HG03175 (cell line): ENCODE measurements around the gene TMEM235.
"Not testable (repeated sequence)": the region's sequence is repeated elsewhere in the genome, so short reads cannot be mapped to it uniquely, and the experiment has no call there.

Experiments
- ATAC-seq: cut with Tn5 transposase; IDR thresholded peaks from one replicate; pipeline ENCODE4 v1.9.1; 2021; ENCODE audit warnings: mild to moderate bottlenecking, moderate library complexity; ENCODE audit not compliant: unreplicated experiment

The TMEM235 gene

GRCh38 chr17:78214706-78215061 is 16.7 kb upstream of the TMEM235 start:
- no peak for ATAC-seq

DNA sequence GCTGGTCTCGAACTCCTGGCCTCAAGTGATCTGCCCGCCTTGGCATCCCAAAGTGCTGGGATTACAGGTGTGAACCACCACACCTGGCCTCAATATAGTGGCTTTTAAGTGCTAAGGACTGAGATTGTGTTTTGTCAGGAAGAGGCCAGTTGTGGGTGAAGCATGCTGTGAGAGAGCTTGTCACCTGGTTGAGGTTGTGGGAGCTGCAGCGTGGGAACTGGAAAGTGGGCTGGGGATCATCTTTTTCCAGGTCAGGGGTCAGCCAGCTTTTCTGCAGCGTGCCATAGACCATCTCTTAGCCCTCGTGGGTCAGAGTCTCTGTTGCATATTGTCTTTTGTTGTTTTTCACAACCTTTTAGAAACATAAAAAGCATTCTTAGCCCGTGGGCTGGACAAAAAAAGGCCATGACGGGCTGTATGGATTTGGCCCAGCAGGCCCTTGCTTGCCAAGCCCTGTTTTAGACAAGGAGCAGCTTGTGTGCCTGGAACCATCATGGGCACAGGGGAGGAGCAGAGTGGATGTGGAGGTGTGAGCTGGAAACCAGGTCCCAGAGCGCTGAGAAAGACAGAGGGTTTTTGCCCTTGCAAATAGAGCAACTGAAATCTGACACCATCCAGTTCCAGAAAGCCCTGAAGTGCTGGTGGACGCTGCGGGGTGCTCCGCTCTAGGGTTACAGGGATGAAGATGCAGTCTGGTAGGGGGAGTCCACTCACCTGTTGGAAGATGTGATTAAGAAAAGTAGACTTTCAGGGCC is 11.9 kb upstream of the TMEM235 start:
- ATAC-seq = no peak

- ATAC-seq = no peak
Measured at GRCh38 chr17:78223061-78223460, 8.4 kb upstream of the TMEM235 start.

DNA sequence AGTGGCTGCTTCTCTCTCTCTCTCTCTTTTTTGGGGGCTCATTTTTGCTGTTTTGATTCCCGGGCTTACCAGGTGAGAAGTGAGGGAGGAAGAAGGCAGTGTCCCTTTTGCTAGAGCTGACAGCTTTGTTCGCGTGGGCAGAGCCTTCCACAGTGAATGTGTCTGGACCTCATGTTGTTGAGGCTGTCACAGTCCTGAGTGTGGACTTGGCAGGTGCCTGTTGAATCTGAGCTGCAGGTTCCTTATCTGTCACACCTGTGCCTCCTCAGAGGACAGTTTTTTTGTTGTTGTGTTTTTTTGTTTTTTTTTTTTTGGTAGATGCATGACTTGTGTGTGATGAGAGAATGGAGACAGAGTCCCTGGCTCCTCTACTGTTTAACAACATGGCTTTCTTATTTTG is 7.7 kb upstream of the TMEM235 start:
- ATAC-seq = no peak

DNA sequence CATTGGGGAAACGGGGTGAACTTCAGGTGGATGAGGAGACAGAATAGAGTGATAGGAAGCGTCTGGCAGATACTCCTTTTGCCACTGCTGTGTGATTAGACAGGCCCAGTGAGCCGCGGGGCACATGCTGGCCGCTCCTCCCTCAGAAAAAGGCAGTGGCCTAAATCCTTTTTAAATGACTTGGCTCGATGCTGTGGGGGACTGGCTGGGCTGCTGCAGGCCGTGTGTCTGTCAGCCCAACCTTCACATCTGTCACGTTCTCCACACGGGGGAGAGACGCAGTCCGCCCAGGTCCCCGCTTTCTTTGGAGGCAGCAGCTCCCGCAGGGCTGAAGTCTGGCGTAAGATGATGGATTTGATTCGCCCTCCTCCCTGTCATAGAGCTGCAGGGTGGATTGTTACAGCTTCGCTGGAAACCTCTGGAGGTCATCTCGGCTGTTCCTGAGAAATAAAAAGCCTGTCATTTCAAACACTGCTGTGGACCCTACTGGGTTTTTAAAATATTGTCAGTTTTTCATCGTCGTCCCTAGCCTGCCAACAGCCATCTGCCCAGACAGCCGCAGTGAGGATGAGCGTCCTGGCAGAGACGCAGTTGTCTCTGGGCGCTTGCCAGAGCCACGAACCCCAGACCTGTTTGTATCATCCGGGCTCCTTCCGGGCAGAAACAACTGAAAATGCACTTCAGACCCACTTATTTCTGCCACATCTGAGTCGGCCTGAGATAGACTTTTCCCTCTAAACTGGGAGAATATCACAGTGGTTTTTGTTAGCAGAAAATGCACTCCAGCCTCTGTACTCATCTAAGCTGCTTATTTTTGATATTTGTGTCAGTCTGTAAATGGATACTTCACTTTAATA is 7.0 kb upstream of the TMEM235 start:
- no peak for ATAC-seq

DNA sequence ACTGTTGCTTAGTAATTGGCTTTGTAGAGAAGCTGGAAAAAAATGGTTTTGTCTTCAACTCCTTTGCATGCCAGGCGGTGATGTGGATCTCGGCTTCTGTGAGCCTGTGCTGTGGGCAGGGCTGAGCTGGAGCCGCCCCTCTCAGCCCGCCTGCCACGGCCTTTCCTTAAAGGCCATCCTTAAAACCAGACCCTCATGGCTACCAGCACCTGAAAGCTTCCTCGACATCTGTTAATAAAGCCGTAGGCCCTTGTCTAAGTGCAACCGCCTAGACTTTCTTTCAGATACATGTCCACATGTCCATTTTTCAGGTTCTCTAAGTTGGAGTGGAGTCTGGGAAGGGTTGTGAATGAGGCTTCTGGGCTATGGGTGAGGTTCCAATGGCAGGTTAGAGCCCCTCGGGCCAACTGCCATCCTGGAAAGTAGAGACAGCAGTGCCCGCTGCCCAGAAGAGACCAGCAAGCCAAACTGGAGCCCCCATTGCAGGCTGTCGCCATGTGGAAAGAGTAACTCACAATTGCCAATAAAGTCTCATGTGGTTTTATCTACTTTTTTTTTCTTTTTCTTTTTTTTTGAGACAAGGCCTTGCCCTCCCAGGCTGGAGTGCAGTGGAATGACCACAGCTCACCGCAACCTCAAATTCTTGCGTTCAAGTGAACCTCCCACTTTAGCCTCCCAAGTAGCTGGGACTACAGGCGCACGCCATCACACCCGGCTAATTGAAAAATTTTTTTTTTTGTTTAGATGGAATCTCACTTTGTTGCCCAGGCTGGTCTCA is 6.2 kb upstream of the TMEM235 start:
- ATAC-seq = no peak

DNA sequence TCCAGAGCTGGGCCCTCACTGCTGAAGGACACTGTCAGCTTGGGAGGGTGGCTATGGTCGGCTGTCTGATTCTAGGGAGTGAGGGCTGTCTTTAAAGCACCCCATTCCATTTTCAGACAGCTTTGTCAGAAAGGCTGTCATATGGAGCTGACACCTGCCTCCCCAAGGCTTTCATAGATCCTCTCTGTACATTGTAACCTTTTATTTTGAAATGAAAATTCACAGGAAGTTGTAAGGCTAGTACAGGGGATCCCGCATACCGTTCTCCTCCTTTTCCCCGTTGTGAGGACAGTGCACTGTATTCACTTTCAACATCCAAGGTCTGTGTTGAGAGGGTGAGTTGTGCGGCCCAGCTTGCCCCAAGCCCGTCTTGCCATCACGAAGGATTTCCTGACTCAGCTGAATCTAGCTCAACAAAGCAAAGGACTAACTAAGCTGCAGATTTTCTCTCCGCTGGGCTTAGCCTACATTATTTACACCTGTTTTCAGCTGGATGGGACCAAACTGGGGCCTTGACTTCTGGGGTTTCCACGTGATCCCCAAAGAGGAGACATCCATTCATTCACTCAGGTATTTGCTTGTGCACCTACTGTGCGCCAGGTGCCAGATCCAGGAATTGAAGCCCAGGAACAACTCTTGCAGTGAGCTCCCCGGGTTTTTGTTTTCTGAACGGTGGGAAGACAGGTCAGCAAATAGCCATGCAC is 5.2 kb upstream of the TMEM235 start:
- ATAC-seq = no peak

DNA sequence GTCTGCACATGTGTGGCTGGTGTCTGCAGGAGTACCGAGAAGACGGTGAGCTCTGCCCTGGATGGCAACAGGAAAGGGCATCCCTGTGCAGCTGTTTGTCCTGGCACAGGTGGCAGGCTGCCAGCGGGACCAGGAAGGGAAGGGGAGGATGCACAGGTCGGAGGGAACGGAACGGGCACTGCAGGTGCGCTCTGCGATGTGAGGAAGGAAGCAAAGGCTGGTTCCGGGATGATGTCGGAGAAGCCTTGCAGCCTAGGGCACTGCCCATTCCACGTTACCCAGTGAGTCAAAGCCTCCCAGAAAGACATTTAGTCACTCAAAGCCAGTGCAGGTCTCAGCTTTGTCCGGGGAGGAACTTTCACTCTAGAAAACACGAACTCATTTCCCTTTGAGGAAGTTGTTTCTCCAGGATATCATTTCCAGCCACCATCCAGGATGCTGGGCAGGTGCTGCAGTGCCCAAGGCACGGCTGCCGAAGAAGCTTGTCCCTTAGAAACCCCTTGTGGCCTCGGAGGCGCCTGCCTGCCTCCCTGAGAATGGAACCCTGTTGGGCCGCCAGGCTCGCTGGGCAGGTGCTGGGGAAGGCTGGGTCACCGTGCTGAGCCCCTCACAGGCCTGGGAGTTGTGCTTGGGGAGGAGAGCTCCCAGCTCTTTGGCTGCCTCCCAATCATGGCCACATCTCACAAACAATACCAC is 4.5 kb upstream of the TMEM235 start:
- no peak for ATAC-seq

- no peak for ATAC-seq
Measured at GRCh38 chr17:78227455-78227916, 3.9 kb upstream of the TMEM235 start.

- no peak for ATAC-seq
Measured at GRCh38 chr17:78228176-78228575, 3.3 kb upstream of the TMEM235 start.

- no peak for ATAC-seq
Measured at GRCh38 chr17:78230252-78230962, 1.0 kb upstream of the TMEM235 start.

DNA sequence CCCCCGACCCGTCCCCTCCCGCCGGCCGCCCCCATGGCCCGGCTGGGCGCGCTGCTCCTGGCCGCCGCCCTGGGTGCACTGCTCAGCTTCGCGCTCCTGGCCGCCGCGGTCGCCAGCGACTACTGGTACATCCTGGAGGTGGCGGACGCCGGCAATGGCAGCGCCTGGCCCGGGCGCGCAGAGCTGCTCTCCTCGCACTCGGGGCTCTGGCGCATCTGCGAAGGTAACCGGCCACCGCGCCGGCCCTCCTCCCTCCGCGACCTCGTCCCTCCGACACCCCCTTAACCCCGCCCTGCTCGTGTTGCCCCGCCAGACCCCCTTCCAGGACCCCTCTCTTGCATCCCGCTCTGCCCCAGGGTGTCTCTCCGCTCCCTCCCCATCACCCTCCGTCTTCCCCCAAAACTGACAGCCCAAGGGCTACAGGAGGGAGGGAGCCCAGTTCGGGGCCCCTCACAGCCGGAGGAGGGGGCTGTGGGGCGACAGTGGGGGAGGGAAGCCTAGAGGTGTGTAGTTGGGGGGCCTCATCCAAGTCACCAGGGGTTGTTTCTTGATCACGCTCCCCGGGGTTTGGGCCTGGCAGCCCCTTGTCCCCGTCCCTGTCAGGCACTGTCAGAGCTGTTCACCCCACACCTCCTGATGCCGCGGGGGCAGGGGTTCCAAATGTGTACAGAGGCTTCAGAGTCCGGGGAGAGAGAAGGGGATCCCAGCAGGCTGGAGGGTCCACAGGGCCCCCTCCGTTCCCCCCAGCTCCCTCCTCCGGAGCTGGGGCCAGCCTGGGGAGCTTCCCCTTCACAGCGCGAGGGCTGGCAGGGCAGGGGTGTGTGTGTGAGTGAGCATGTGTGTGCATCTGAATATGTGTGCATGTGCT is 794 bp downstream of the TMEM235 start:
- no peak for ATAC-seq

GRCh38 chr17:78232859-78233173 is 1.4 kb downstream of the TMEM235 start:
- ATAC-seq = no peak

GRCh38 chr17:78233678-78234077 is 2.2 kb downstream of the TMEM235 start:
- no peak for ATAC-seq

DNA sequence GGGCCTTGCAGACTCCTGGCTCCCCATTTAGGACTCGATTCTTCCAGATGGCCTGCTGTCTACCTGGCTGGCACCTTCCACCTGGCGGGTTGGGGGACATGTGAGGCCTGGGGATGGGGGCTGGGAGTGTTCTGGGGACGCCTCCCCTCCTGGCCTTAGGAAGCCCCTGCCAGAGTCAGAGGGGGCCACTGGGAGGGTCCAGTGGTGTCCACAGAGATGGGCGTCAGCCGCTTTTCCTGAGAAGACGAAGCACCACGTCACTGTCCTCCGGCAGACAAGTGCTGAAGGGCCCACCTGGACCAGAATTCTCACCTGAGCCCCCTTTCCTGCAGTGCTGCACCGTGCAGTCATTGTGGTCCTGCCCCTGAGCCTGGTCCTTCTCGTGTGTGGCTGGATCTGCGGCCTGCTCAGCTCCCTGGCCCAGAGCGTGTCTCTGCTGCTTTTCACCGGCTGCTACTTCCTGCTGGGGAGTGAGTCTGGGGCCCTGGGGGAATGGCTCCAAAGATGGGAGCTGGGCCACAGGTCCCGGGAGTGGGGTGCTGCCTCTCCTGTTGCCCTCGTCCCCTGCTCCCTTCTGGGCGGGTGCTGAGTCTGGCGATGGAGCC is 2.9 kb downstream of the TMEM235 start:
- no peak for ATAC-seq

DNA sequence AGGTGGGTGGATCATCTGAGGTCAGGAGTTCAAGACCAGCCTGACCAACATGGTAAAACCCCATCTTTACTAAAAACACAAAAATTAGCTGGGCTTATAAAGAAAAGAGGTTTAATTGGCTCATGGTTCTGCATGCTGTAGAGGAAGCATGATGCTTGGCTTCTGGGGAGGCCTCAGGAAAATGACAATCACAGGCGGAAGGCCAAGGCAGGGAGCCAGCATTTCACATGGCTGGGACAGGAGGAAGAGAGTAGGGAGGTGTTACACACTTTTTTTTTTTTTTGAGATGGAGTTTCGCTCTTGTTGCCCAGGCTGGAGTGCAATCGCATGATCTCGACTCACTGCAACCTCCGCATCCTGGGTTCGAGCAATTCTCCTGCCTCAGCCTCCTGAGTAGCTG is 3.6 kb downstream of the TMEM235 start:
- not testable (repeated sequence) for ATAC-seq

DNA sequence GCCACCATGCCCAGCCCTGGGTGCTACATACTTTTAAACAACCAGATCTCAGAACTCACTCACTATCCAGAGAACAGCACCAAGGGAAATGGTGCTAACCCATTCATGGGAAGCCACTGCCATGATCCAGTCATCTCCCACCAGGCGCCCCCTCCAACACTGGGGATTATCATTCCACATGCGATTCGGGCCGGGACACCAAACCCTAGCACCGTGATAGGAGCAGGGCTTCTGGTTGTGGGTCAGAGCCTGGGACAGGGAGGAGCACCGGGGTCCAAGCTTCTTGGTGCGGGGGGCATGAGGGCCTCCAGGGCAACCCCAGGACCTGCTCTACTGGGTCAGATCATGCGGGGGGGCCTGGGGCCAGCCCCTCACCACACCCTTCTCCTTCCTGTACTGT is 4.5 kb downstream of the TMEM235 start:
- no peak for ATAC-seq

DNA sequence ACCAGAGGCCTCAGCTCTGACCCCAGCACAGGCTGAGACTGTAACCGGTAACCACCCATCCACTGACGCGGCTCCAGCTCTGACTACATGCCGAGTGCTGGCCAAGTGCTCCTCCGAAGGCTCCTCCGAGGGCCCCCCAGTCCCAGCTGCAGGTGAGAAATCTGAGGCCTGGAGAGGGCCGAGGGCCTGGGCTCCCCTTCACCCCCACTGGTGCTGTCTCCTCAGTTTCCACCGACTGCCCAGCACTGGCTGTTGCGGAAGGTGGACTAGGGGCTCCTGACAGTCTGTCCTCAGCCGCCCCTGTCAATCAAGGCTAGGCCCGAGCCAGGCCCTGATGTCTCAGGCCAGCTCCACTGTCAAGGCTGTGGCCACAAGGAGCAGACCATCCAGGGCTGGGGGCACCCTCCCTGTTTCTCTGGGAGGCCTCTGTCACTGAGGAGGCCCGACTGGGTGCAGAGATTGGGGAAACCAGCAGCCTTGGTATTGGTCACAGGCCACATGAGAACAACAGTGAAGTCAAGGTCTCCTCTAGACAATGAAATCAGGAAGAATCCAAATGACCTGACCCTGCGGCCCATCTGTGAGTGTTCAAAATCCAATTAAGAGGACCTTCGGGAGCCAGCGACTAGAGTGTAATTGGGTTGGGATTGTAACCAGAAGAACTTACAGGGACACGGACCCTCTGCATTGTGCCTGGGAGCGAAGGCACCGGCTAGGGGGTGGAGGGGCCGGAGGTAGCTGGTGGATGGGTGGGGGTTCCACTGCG is 5.1 kb downstream of the TMEM235 start:
- ATAC-seq = no peak
